HCT116 (cell line): ENCODE results near the gene ITSN1. TPM values are rescaled to one million over a fixed set of nuclear protein-coding genes. Genes with fewer than 3 reads are reported as not detected.

Experiments
- ATAC-seq: fragments of 200-7000 bp; cut with Tn5 transposase; 2 replicates; pipeline ENCODE4 v1.9.1; 2020; ENCODE audit warnings: mild to moderate bottlenecking, moderate library complexity
- BruUV-seq: library from RNA; stranded (reverse); fragments of 400-500 nt; replicated peaks from 2 replicates; lab custom pipeline; 2021; lab: Mats Ljungman, UMichigan
- CTCF ChIA-PET: fragments of 300-600 bp; sonication (Branson Sonifier 250); formaldehyde crosslinking; loops from one replicate; lab custom pipeline; 2021; ENCODE audit warnings: antibody characterized with exemption; lab: Charles Lee
- POLR2A ChIA-PET: fragments of 300-600, 350-600 bp; sonication (Branson Sonifier 250); formaldehyde crosslinking; loops from one replicate; lab custom pipeline; 2021; ENCODE audit warnings: antibody characterized with exemption; lab: Charles Lee
- RAD21 ChIA-PET, 2 experiments: fragments of 300-600 bp; sonication (Branson Sonifier 250); formaldehyde crosslinking; loops; one replicate each; lab custom pipeline; 2023; ENCODE audit warnings: low total read pairs in 2 of 2; ENCODE audit not compliant: uncharacterized antibody in 2 of 2, unreplicated experiment in 2 of 2, low non-redundant PET in 1 of 2; lab: Charles Lee
- DNase-seq: peaks from one replicate; pipeline ENCODE4 v3.0.0-alpha.2; 2010; ENCODE audit warnings: low read depth, low spot score
- H2AFZ ChIP-seq: fragments of 200-600 bp; shearing (Covaris generic), sonication (generic); 2 replicates; pipeline ENCODE4 v1.6.1; 2017; ENCODE audit warnings: low read depth, mixed run types, mixed read lengths, antibody characterized with exemption, low read length; ENCODE audit not compliant: poor library complexity, severe bottlenecking
- H3K27ac ChIP-seq: 2 replicates; pipeline ENCODE4 v1.5.1; 2012; ENCODE audit warnings: low read depth, low read length
- H3K27me3 ChIP-seq: fragments of 200-600 bp; sonication (generic); 2 replicates; pipeline ENCODE4 v1.6.1; 2016; ENCODE audit warnings: mixed run types, low read length, mixed read lengths; ENCODE audit not compliant: insufficient read depth
- H3K36me3 ChIP-seq, 2 experiments: fragments of 200-500 bp in 1 of 2; fragments of 200-600 bp in 1 of 2; sonication (Bioruptor generic) in 1 of 2; sonication (generic) in 1 of 2; 2 replicates each; pipeline versions ENCODE4 v1.5.1 to v1.6.1; 2014 to 2016; ENCODE audit warnings: low read length in 2 of 2, inconsistent platforms in 1 of 2, mixed read lengths in 1 of 2, mixed run types in 1 of 2; ENCODE audit not compliant: insufficient read depth in 2 of 2, control insufficient read depth in 1 of 2
- H3K4me1 ChIP-seq, 2 experiments: fragments of 200-600 bp in 1 of 2; sonication (generic) in 1 of 2; 2 replicates each; pipeline versions ENCODE4 v1.5.1 to v1.6.1; 2012 to 2017; ENCODE audit warnings: low read length in 2 of 2, inconsistent platforms in 1 of 2, mild to moderate bottlenecking in 1 of 2, mixed read lengths in 1 of 2, mixed run types in 1 of 2, moderate library complexity in 1 of 2; ENCODE audit not compliant: insufficient read depth in 2 of 2, control insufficient read depth in 1 of 2
- H3K4me2 ChIP-seq: fragments of 200-600 bp; sonication (generic); 2 replicates; pipeline ENCODE4 v1.6.1; 2017; ENCODE audit warnings: mixed run types, low read length, mixed read lengths
- H3K4me3 ChIP-seq, 2 experiments: fragments of 200-600 bp in 1 of 2; sonication (generic) in 1 of 2; replicated peaks in 1 of 2; 2 replicates each; pipeline ENCODE4 v1.5.1; 2011 to 2016; ENCODE audit warnings: low read length in 2 of 2, control low read depth in 1 of 2, low read depth in 1 of 2, mild to moderate bottlenecking in 1 of 2, mixed read lengths in 1 of 2, mixed run types in 1 of 2
- H3K79me2 ChIP-seq: fragments of 200-600 bp; sonication (generic); 2 replicates; pipeline ENCODE4 v1.6.1; 2017; ENCODE audit warnings: mild to moderate bottlenecking, mixed run types, low read length, moderate library complexity, mixed read lengths; ENCODE audit not compliant: insufficient read depth
- H3K9ac ChIP-seq: fragments of 200-600 bp; sonication (generic); 2 replicates; pipeline ENCODE4 v1.6.1; 2016; ENCODE audit warnings: low read length, mixed read lengths
- H3K9me2 ChIP-seq: fragments of 200-600 bp; sonication (generic), shearing (Covaris generic); 2 replicates; pipeline ENCODE4 v1.6.1; 2017; ENCODE audit warnings: mixed run types, mild to moderate bottlenecking, moderate library complexity; ENCODE audit not compliant: insufficient read depth
- H3K9me3 ChIP-seq, 2 experiments: fragments of 200-500 bp in 1 of 2; fragments of 200-600 bp in 1 of 2; sonication (Bioruptor generic) in 1 of 2; sonication (generic) in 1 of 2; 2 replicates each; pipeline ENCODE4 v1.6.1; 2014 to 2017; ENCODE audit warnings: low read length in 2 of 2, mixed read lengths in 2 of 2, inconsistent platforms in 1 of 2, low read depth in 1 of 2, mild to moderate bottlenecking in 1 of 2, mixed run types in 1 of 2, moderate library complexity in 1 of 2; ENCODE audit not compliant: control insufficient read depth in 1 of 2, insufficient read depth in 1 of 2
- H4K20me1 ChIP-seq: fragments of 200-600 bp; sonication (generic), shearing (Covaris generic); 2 replicates; pipeline ENCODE4 v1.6.1; 2017; ENCODE audit warnings: mixed run types, mild to moderate bottlenecking, moderate library complexity; ENCODE audit not compliant: insufficient read depth
- CEBPB ChIP-seq: IDR thresholded peaks from 2 replicates; pipeline ENCODE4 v1.6.1; 2012; ENCODE audit warnings: low read depth
- CTCF ChIP-seq, 3 experiments: fragments of 200-600 bp in 1 of 3; sonication (generic) in 1 of 3; IDR thresholded peaks in 2 of 3; conservative IDR thresholded peaks in 1 of 3; 2 replicates each; pipeline ENCODE4 v1.5.1; 2012 to 2017; ENCODE audit warnings: low read depth in 2 of 3, low read length in 2 of 3, antibody characterized with exemption in 1 of 3, borderline replicate concordance in 1 of 3, control low read depth in 1 of 3, mild to moderate bottlenecking in 1 of 3, mixed read lengths in 1 of 3, mixed run types in 1 of 3, moderate library complexity in 1 of 3; ENCODE audit not compliant: insufficient read depth in 1 of 3
- EGR1 ChIP-seq: IDR thresholded peaks from 2 replicates; pipeline ENCODE4 v1.6.1; 2012; ENCODE audit warnings: low read depth
- EZH2 ChIP-seq: fragments of 200-600 bp; sonication (generic); IDR thresholded peaks from 2 replicates; pipeline ENCODE4 v1.6.1; 2017; ENCODE audit warnings: antibody characterized with exemption, mixed run types
- POLR2AphosphoS5 ChIP-seq: IDR thresholded peaks from 2 replicates; pipeline ENCODE4 v1.6.1; 2011; ENCODE audit warnings: mild to moderate bottlenecking, low read depth, low read length, moderate library complexity
- REST ChIP-seq: IDR thresholded peaks from 2 replicates; pipeline ENCODE4 v1.6.1; 2012; ENCODE audit warnings: low read depth
- SIN3A ChIP-seq: IDR thresholded peaks from 2 replicates; pipeline ENCODE4 v1.6.1; 2012; ENCODE audit warnings: low read depth
- SRF ChIP-seq: IDR thresholded peaks from 2 replicates; pipeline ENCODE4 v1.6.1; 2012; ENCODE audit warnings: low read depth
- TCF7L2 ChIP-seq: IDR thresholded peaks from 2 replicates; pipeline ENCODE4 v1.7.0; 2011; ENCODE audit warnings: borderline replicate concordance, inconsistent platforms; ENCODE audit not compliant: insufficient read depth, insufficient read length; ENCODE audit errors: extremely low read depth
- ZBTB33 ChIP-seq: IDR thresholded peaks from 2 replicates; pipeline ENCODE4 v1.6.1; 2011; ENCODE audit warnings: mild to moderate bottlenecking, low read length, moderate library complexity; ENCODE audit not compliant: insufficient replicate concordance; ENCODE audit errors: extremely low read depth
- ZNF274 ChIP-seq: fragments of 200-500 bp; sonication (Bioruptor generic); IDR thresholded peaks from 2 replicates; pipeline ENCODE4 v1.6.1; 2014; ENCODE audit warnings: mild to moderate bottlenecking, low read depth, low read length, inconsistent platforms
- intact Hi-C: fragments of 100-400 bp; cut with micrococcal nuclease; formaldehyde crosslinking; loops from 2 replicates; pipeline ENCODE4 v1.10.0; 2022
- total RNA-seq: library from RNA; stranded (reverse); gene quantifications from one replicate; pipeline ENCODE4 v1.2.1, GENCODE V29; 2021; ENCODE audit not compliant: unreplicated experiment

Gene ITSN1
- total RNA-seq, 1 experiment from 2014 or later = 25.8 TPM

GRCh38 chr21:33875026-33875695 lies 232.9 kb downstream of the ITSN1 start:
- no peak overlapping the region for H3K4me2 ChIP-seq
- no peak overlapping the region for H3K27ac ChIP-seq
- no peaks in the 10 kb centered on the region for H4K20me1 ChIP-seq
- CTCF ChIA-PET = no interaction called here
- RAD21 ChIA-PET = no interaction called here
- BruUV-seq = no TSS peak
- no peaks in the 10 kb centered on the region for H3K9me3 ChIP-seq
- POLR2A ChIA-PET = no interaction called here
- no peak for DNase-seq
- H2AFZ ChIP-seq = no peak overlapping the region
- no peak for ATAC-seq
- H3K9me2 ChIP-seq = no peaks in the 10 kb centered on the region
- no peaks in the 10 kb centered on the region for H3K79me2 ChIP-seq
- no peak overlapping the region for H3K4me3 ChIP-seq
- no peaks in the 10 kb centered on the region for H3K4me1 ChIP-seq
- TF ChIP-seq ZNF274 = no peak
- intact Hi-C loops = no loop called here
- H3K36me3 ChIP-seq = no peaks in the 10 kb centered on the region
- no peaks in the 10 kb centered on the region for H3K27me3 ChIP-seq
- H3K9ac ChIP-seq = no peak overlapping the region

GRCh38 chr21:33878824-33879223 lies 236.5 kb downstream of the ITSN1 start:
- H4K20me1 ChIP-seq = no peaks in the 10 kb centered on the region
- ChIA-PET CTCF (no interaction called here), RAD21 (no interaction called here), POLR2A (no interaction called here)
- intact Hi-C loops = no loop called here
- H3K4me1 ChIP-seq = no peaks in the 10 kb centered on the region
- H3K9me3 ChIP-seq = no peaks in the 10 kb centered on the region
- no peak for ATAC-seq
- no peak overlapping the region for H3K9ac ChIP-seq
- no peaks in the 10 kb centered on the region for H3K36me3 ChIP-seq
- H3K4me2 ChIP-seq = no peak overlapping the region
- no peaks in the 10 kb centered on the region for H3K27me3 ChIP-seq
- no TSS peak for BruUV-seq
- DNase-seq = no peak
- H3K4me3 ChIP-seq = no peak overlapping the region
- no peak overlapping the region for H3K27ac ChIP-seq
- H3K79me2 ChIP-seq = no peaks in the 10 kb centered on the region
- H2AFZ ChIP-seq = no peak overlapping the region
- H3K9me2 ChIP-seq = no peaks in the 10 kb centered on the region
- TF ChIP-seq CEBPB = no peak
- TF ChIP-seq TCF7L2 = no peak
- TF ChIP-seq REST = no peak
- no peak for TF ChIP-seq CTCF (IDR thresholded peaks at IDR 0.05 in 2 of 3, conservative IDR thresholded peaks at IDR 0.05 in 1 of 3; ENCODE audit: borderline replicate concordance in 1 of 3, insufficient read depth in 1 of 3, low read depth in 2 of 3, low read length in 2 of 3)
- TF ChIP-seq SRF = no peak
- TF ChIP-seq POLR2AphosphoS5 = no peak
- TF ChIP-seq EGR1 = no peak
- TF ChIP-seq EZH2 = no peak
- no peak for TF ChIP-seq ZBTB33
- TF ChIP-seq SIN3A = no peak
